H1 (cell line): ENCODE measurements around the gene PRRG1. TPM values are rescaled to one million over a fixed set of nuclear protein-coding genes. Genes with fewer than 3 reads are reported as not detected.

Experiments
- CTCF ChIA-PET: fragments of 300-600 bp; sonication (Branson Sonifier 250); formaldehyde crosslinking; loops from one replicate; lab custom pipeline; 2021; ENCODE audit not compliant: partially characterized antibody; lab: Charles Lee
- POLR2A ChIA-PET: fragments of 300-600 bp; sonication (Branson Sonifier 250); formaldehyde crosslinking; loops from one replicate; lab custom pipeline; 2021; ENCODE audit warnings: inconsistent platforms; ENCODE audit not compliant: partially characterized antibody; lab: Charles Lee
- DNase-seq, 2 experiments: peaks; one replicate each; pipeline versions ENCODE4 v3.0.0 to v3.0.0-alpha.2; 2010 to 2022; ENCODE audit warnings: low spot score in 2 of 2, low read depth in 1 of 2, mixed read lengths in 1 of 2
- FAIRE-seq: peaks from 2 replicates; lab custom pipeline; 2011; peaks lifted over from hg19 to GRCh38; lab: Jason Lieb, UNC
- H2AFZ ChIP-seq: 2 replicates; pipeline ENCODE4 v1.8.1; 2012; ENCODE audit warnings: low read length, inconsistent platforms
- H2AK5ac ChIP-seq: 2 replicates; pipeline ENCODE4 v1.6.1; 2013; ENCODE audit warnings: low read depth, low read length
- H2BK120ac ChIP-seq: replicated peaks from 2 replicates; pipeline ENCODE3; 2013; ENCODE audit warnings: low read depth, low read length, inconsistent platforms
- H2BK12ac ChIP-seq: 2 replicates; pipeline ENCODE4 v1.6.1; 2013; ENCODE audit warnings: low read depth, low read length
- H2BK15ac ChIP-seq: 2 replicates; pipeline ENCODE4 v1.6.1; 2013; ENCODE audit warnings: low read length
- H2BK20ac ChIP-seq: 2 replicates; pipeline ENCODE4 v1.6.1; 2013; ENCODE audit warnings: low read length
- H2BK5ac ChIP-seq: 2 replicates; pipeline ENCODE4 v1.6.1; 2013; ENCODE audit warnings: low read depth, low read length
- H3K14ac ChIP-seq: 2 replicates; pipeline ENCODE4 v1.6.1; 2013; ENCODE audit warnings: inconsistent platforms; ENCODE audit not compliant: insufficient read length
- H3K18ac ChIP-seq: 2 replicates; pipeline ENCODE4 v1.6.1; 2013; ENCODE audit warnings: low read length; ENCODE audit errors: extremely low read depth
- H3K23ac ChIP-seq: 2 replicates; pipeline ENCODE4 v1.6.1; 2013; ENCODE audit warnings: inconsistent platforms; ENCODE audit not compliant: insufficient read length
- H3K23me2 ChIP-seq: 2 replicates; pipeline ENCODE4 v1.6.1; 2013; ENCODE audit warnings: low read depth, low read length
- H3K27ac ChIP-seq: 2 replicates; pipeline ENCODE4 v1.6.1; 2011; ENCODE audit warnings: low read depth, low read length, inconsistent platforms
- H3K27me3 ChIP-seq, 4 experiments: replicated peaks in 1 of 4; 1 replicate in 1 of 4; 2 replicates in 3 of 4; pipeline versions ENCODE4 v1.6.1 to v1.8.1; 2011 to 2013; ENCODE audit warnings: low read length in 3 of 4, mild to moderate bottlenecking in 3 of 4, inconsistent platforms in 2 of 4, mixed read lengths in 2 of 4, moderate library complexity in 1 of 4; ENCODE audit not compliant: control insufficient read depth in 3 of 4, insufficient read depth in 3 of 4; ENCODE audit errors: extremely low read depth in 1 of 4
- H3K36me3 ChIP-seq, 4 experiments: 2 replicates each; pipeline versions ENCODE4 v1.6.1 to v1.8.1; 2011 to 2013; ENCODE audit warnings: mild to moderate bottlenecking in 4 of 4, low read length in 3 of 4, moderate library complexity in 2 of 4, control low read depth in 1 of 4, inconsistent platforms in 1 of 4; ENCODE audit not compliant: insufficient read depth in 4 of 4, control insufficient read depth in 2 of 4
- H3K4ac ChIP-seq: replicated peaks from 2 replicates; pipeline ENCODE3; 2013; ENCODE audit warnings: low read length, low read depth, mixed read lengths, inconsistent platforms; ENCODE audit not compliant: insufficient read length
- H3K4me1 ChIP-seq, 4 experiments: replicated peaks in 1 of 4; 1 replicate in 1 of 4; 2 replicates in 3 of 4; pipeline versions ENCODE4 v1.6.1 to v1.8.1; 2011 to 2013; ENCODE audit warnings: low read length in 3 of 4, inconsistent platforms in 2 of 4, mixed read lengths in 1 of 4; ENCODE audit not compliant: insufficient read depth in 4 of 4, control insufficient read depth in 3 of 4
- H3K4me2 ChIP-seq, 2 experiments: 2 replicates each; pipeline versions ENCODE4 v1.6.1 to v1.8.1; 2011 to 2013; ENCODE audit warnings: low read depth in 2 of 2, low read length in 2 of 2, control low read depth in 1 of 2, inconsistent platforms in 1 of 2, mild to moderate bottlenecking in 1 of 2; ENCODE audit not compliant: insufficient read depth in 1 of 2
- H3K4me3 ChIP-seq, 4 experiments: fragments of 200-600, 300-600 bp in 1 of 4; sonication (generic), shearing (Covaris generic), sonication (Bioruptor Twin) in 1 of 4; 2 replicates each; pipeline versions ENCODE4 v1.5.1 to v1.8.1; 2011 to 2016; ENCODE audit warnings: low read length in 4 of 4, low read depth in 3 of 4, control low read depth in 2 of 4, inconsistent platforms in 2 of 4, mild to moderate bottlenecking in 2 of 4, mixed read lengths in 1 of 4, moderate library complexity in 1 of 4; ENCODE audit not compliant: insufficient read depth in 2 of 4; ENCODE audit errors: extremely low read depth in 1 of 4
- H3K56ac ChIP-seq: replicated peaks from 2 replicates; pipeline ENCODE3; 2013; ENCODE audit warnings: low read depth, mild to moderate bottlenecking, mixed read lengths, low read length, inconsistent platforms; ENCODE audit not compliant: insufficient read length
- H3K79me1 ChIP-seq: 2 replicates; pipeline ENCODE4 v1.6.1; 2013; ENCODE audit warnings: low read depth, low read length, control low read depth
- H3K79me2 ChIP-seq, 2 experiments: 2 replicates each; pipeline versions ENCODE4 v1.6.1 to v1.8.1; 2012 to 2013; ENCODE audit warnings: low read length in 2 of 2, mild to moderate bottlenecking in 2 of 2, inconsistent platforms in 1 of 2; ENCODE audit not compliant: insufficient read depth in 2 of 2, control insufficient read depth in 1 of 2
- H3K9ac ChIP-seq, 4 experiments: replicated peaks in 1 of 4; 1 replicate in 1 of 4; 2 replicates in 3 of 4; pipeline versions ENCODE4 v1.6.1 to v1.8.1; 2011 to 2013; ENCODE audit warnings: low read depth in 3 of 4, low read length in 3 of 4, control low read depth in 2 of 4, mild to moderate bottlenecking in 2 of 4, moderate library complexity in 2 of 4, inconsistent platforms in 1 of 4; ENCODE audit errors: extremely low read depth in 1 of 4
- H3K9me3 ChIP-seq, 2 experiments: 2 replicates each; pipeline versions ENCODE4 v1.6.1 to v1.8.1; 2012 to 2013; ENCODE audit warnings: mild to moderate bottlenecking in 2 of 2, moderate library complexity in 2 of 2, control low read depth in 1 of 2, inconsistent platforms in 1 of 2, low read depth in 1 of 2, low read length in 1 of 2, mixed read lengths in 1 of 2; ENCODE audit not compliant: insufficient read depth in 2 of 2
- H4K20me1 ChIP-seq, 2 experiments: replicated peaks in 1 of 2; 2 replicates each; pipeline versions ENCODE3 to v1.8.1; 2011 to 2013; ENCODE audit warnings: inconsistent platforms in 2 of 2, low read length in 2 of 2, mild to moderate bottlenecking in 1 of 2; ENCODE audit not compliant: insufficient read depth in 2 of 2, control insufficient read depth in 1 of 2
- H4K5ac ChIP-seq: 2 replicates; pipeline ENCODE4 v1.6.1; 2013; ENCODE audit warnings: low read length, low read depth, mixed read lengths, inconsistent platforms; ENCODE audit not compliant: insufficient read length
- H4K8ac ChIP-seq: 2 replicates; pipeline ENCODE4 v1.8.0; 2013; ENCODE audit warnings: mild to moderate bottlenecking, moderate library complexity, low read length, inconsistent platforms; ENCODE audit not compliant: insufficient read depth; ENCODE audit errors: extremely low read depth
- H4K91ac ChIP-seq: replicated peaks from 2 replicates; pipeline ENCODE3; 2013; ENCODE audit warnings: low read length, mixed read lengths, inconsistent platforms; ENCODE audit not compliant: insufficient read length
- CBX5 ChIP-seq: fragments of 300-800, 300-1000 bp; sonication (generic); IDR thresholded peaks from 2 replicates; pipeline ENCODE4 v1.7.1; 2016; ENCODE audit warnings: antibody characterized with exemption, low read length, low read depth
- CHD1 ChIP-seq: IDR thresholded peaks from 2 replicates; pipeline ENCODE4 v1.6.1; 2012; ENCODE audit warnings: low read depth, low read length, improper control_type of control experiment
- JUND ChIP-seq: IDR thresholded peaks from 2 replicates; pipeline ENCODE4 v1.6.1; 2011; ENCODE audit warnings: mild to moderate bottlenecking, improper control_type of control experiment, low read length
- KDM4A ChIP-seq: IDR thresholded peaks from one replicate; pipeline ENCODE4 v1.7.1; 2012; ENCODE audit warnings: low read depth, mild to moderate bottlenecking, moderate library complexity, low read length, inconsistent platforms; ENCODE audit not compliant: severe bottlenecking
- WGBS, 2 experiments: shearing (Covaris generic) in 1 of 2; methylation state at CpG; one replicate each; pipeline versions ENCODE4 v1.1.6 to v1.1.7; 2013 to 2015; ENCODE audit warnings: low lambda C conversion rate in 2 of 2, mixed read lengths in 2 of 2, inconsistent platforms in 1 of 2, low coverage in 1 of 2, missing lambda C conversion rate in 1 of 2; ENCODE audit not compliant: insufficient replicate concordance in 2 of 2, insufficient coverage in 1 of 2, insufficient read length in 1 of 2; ENCODE audit errors: extremely low coverage in 1 of 2, missing lambda C conversion rate in 1 of 2; 5-methylcytosine and 5-hydroxymethylcytosine counted together
- polyA plus RNA-seq, 7 experiments: library from polyadenylated mRNA; depleted of rRNA in 3 of 7; stranded (reverse) in 5 of 7; unstranded in 2 of 7; fragments of >200 nt in 5 of 7; fragments of 200-250 nt in 2 of 7; gene quantifications; 1 replicate in 5 of 7; 2 replicates in 1 of 7; 4 replicates in 1 of 7; pipeline versions ENCODE4 v1.2.1 to v1.2.3, GENCODE V29; 2011 to 2013; ENCODE audit warnings: missing spikeins in 2 of 7, mixed read lengths in 2 of 7
- total RNA-seq: library from RNA; stranded (reverse); fragmentation: NEBNext Ultra II Directional; extraction: Animal tissue kit (Norgen Biotek cat#: 25700); gene quantifications from 2 replicates; pipeline ENCODE4 v1.2.1, GENCODE V29; 2021
- TF ChIP-seq, protein P1 (sequence below): IDR thresholded peaks from 2 replicates; pipeline ENCODE4 v1.6.1; 2011; ENCODE audit warnings: low read length, improper control_type of control experiment

PRRG1 gene
- total and polyA plus RNA-seq, 2 of the 8 experiments (the other 6 are each of a cell fraction or from before 2014, with no cell fraction given) = 10.2 to 10.5 TPM

GRCh38 chrX:37487271-37487670 is 138.1 kb downstream of the PRRG1 start:
- Histone ChIP-seq H4K5ac (no peak overlapping the region), H4K91ac (no peak overlapping the region), H3K18ac (no peak overlapping the region), H3K27me3 (no peaks in the 10 kb centered on the region), H3K4me2 (no peak overlapping the region), H3K9ac (no peak overlapping the region), H3K14ac (no peak overlapping the region), H3K4me1 (no peaks in the 10 kb centered on the region), H2AFZ (no peak overlapping the region), H3K4me3 (no peak overlapping the region), H3K9me3 (peaks cover 0 to 10% of the 10 kb centered on the region in 2 experiments; a peak in 2 of 4 replicates), H2BK15ac (no peak overlapping the region), H3K79me2 (no peaks in the 10 kb centered on the region), H2BK5ac (no peak overlapping the region), H2BK12ac (no peak overlapping the region), H4K8ac (no peak overlapping the region), H4K20me1 (no peaks in the 10 kb centered on the region), H3K23me2 (no peaks in the 10 kb centered on the region), H3K36me3 (no peaks in the 10 kb centered on the region), H3K79me1 (no peaks in the 10 kb centered on the region), H3K27ac (no peak overlapping the region), H3K4ac (no peak overlapping the region), H2BK120ac (no peak overlapping the region), H2BK20ac (no peak overlapping the region), H3K56ac (no peak overlapping the region), H2AK5ac (no peak overlapping the region), H3K23ac (no peak overlapping the region)
- CTCF ChIA-PET = no interaction called here
- WGBS, 2 experiments = 94% methylated on average over 5 of the region's 5 CpGs; no CpG with 5 or more reads in 1 of the 2 experiments
- no peak for FAIRE-seq
- POLR2A ChIA-PET = no interaction called here
- DNase-seq = no peak
- TF ChIP-seq JUND = no peak
- no peak for TF ChIP-seq KDM4A
- no peak for TF ChIP-seq CBX5
- TF ChIP-seq CHD1 = no peak
- TF ChIP-seq, protein P1, sequence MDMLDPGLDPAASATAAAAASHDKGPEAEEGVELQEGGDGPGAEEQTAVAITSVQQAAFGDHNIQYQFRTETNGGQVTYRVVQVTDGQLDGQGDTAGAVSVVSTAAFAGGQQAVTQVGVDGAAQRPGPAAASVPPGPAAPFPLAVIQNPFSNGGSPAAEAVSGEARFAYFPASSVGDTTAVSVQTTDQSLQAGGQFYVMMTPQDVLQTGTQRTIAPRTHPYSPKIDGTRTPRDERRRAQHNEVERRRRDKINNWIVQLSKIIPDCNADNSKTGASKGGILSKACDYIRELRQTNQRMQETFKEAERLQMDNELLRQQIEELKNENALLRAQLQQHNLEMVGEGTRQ = no peak
